ENCODE results near the gene FOCAD.

DNA sequence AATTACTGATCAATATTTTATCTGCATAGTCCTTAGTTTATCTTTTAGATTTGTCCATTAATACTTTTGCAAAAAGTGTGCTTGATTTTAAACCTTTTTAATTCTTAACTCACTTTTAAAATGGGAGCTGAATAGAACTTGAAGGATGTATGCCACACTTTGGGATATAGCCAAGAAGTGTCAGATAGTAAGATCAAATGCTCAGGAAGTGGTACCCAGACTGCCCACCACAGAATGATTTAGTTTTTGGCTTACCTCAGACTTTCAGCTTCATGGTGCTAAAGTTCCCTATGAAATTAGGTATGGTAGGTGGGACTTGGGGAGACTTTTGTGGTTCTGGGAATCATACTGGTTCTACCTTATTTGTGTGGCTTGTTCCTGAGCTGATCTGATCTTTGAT lies 14.7 kb downstream of the FOCAD start:
- TF ChIP-seq, protein P1, sequence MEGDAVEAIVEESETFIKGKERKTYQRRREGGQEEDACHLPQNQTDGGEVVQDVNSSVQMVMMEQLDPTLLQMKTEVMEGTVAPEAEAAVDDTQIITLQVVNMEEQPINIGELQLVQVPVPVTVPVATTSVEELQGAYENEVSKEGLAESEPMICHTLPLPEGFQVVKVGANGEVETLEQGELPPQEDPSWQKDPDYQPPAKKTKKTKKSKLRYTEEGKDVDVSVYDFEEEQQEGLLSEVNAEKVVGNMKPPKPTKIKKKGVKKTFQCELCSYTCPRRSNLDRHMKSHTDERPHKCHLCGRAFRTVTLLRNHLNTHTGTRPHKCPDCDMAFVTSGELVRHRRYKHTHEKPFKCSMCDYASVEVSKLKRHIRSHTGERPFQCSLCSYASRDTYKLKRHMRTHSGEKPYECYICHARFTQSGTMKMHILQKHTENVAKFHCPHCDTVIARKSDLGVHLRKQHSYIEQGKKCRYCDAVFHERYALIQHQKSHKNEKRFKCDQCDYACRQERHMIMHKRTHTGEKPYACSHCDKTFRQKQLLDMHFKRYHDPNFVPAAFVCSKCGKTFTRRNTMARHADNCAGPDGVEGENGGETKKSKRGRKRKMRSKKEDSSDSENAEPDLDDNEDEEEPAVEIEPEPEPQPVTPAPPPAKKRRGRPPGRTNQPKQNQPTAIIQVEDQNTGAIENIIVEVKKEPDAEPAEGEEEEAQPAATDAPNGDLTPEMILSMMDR (tag by site-specific recombination; IDR thresholded peaks at IDR 0.05): no peak
- TF ChIP-seq, protein P2, sequence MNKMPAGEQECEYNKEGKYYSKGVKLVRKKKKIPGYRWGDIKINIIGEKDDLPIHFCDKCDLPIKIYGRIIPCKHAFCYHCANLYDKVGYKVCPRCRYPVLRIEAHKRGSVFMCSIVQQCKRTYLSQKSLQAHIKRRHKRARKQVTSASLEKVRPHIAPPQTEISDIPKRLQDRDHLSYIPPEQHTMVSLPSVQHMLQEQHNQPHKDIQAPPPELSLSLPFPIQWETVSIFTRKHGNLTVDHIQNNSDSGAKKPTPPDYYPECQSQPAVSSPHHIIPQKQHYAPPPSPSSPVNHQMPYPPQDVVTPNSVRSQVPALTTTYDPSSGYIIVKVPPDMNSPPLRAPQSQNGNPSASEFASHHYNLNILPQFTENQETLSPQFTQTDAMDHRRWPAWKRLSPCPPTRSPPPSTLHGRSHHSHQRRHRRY (tag by site-specific recombination; IDR thresholded peaks at IDR 0.05): no peak
- TF ChIP-seq INSM2 (tag by site-specific recombination; IDR thresholded peaks at IDR 0.05): no peak
- no peak for TF ChIP-seq ZNF530 (tag by site-specific recombination; IDR thresholded peaks at IDR 0.05; ENCODE audit: low read depth)
- no peak for TF ChIP-seq ZNF24 (tag by site-specific recombination; IDR thresholded peaks at IDR 0.05)
- no peak for TF ChIP-seq ZNF311 (tag by site-specific recombination; IDR thresholded peaks at IDR 0.05; ENCODE audit: borderline replicate concordance)
- no peak for TF ChIP-seq ZNF121 (tag by site-specific recombination; IDR thresholded peaks at IDR 0.05)
- no peak for TF ChIP-seq ZNF626 (tag by site-specific recombination; IDR thresholded peaks at IDR 0.05)
- no peak for TF ChIP-seq ZNF501 (tag by site-specific recombination; IDR thresholded peaks at IDR 0.05)
- TF ChIP-seq ZNF157 (tag by site-specific recombination; IDR thresholded peaks at IDR 0.05): no peak
- no peak for TF ChIP-seq ZNF274 (IDR thresholded peaks at IDR 0.05; ENCODE audit: low read length)
- TF ChIP-seq ZNF274 (tag by site-specific recombination; IDR thresholded peaks at IDR 0.05; ENCODE audit: borderline replicate concordance): no peak
- TF ChIP-seq, protein P3, sequence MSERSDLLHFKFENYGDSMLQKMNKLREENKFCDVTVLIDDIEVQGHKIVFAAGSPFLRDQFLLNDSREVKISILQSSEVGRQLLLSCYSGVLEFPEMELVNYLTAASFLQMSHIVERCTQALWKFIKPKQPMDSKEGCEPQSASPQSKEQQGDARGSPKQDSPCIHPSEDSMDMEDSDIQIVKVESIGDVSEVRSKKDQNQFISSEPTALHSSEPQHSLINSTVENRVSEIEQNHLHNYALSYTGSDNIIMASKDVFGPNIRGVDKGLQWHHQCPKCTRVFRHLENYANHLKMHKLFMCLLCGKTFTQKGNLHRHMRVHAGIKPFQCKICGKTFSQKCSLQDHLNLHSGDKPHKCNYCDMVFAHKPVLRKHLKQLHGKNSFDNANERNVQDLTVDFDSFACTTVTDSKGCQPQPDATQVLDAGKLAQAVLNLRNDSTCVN (tag by site-specific recombination; optimal IDR thresholded peaks at IDR 0.05): no peak
- no peak for TF ChIP-seq ZXDB (tag by site-specific recombination; IDR thresholded peaks at IDR 0.05)
- TF ChIP-seq AEBP2 (tag by site-specific recombination; IDR thresholded peaks at IDR 0.05; ENCODE audit: borderline replicate concordance): no peak

Measured in HEK293 (cell line).